WTC11 (cell line): ENCODE results near the gene VIPR2. TPM values are rescaled to one million over a fixed set of nuclear protein-coding genes. Genes with fewer than 3 reads are reported as not detected.

Source experiments
- ATAC-seq: fragments of 200-7000 bp; cut with Tn5 transposase; 2 replicates; pipeline ENCODE4 v1.10.0; 2021; ENCODE audit warnings: mild to moderate bottlenecking, moderate library complexity
- CTCF ChIA-PET: fragments of 300-600 bp; sonication (Branson Sonifier 250); formaldehyde crosslinking; loops from one replicate; lab custom pipeline; 2021; ENCODE audit warnings: antibody characterized with exemption; lab: Charles Lee
- POLR2A ChIA-PET: fragments of 350-600 bp; sonication (Branson Sonifier 250); formaldehyde crosslinking; loops from one replicate; lab custom pipeline; 2021; ENCODE audit warnings: antibody characterized with exemption; lab: Charles Lee
- DNase-seq: peaks from one replicate; pipeline ENCODE4 v3.0.0; 2021; ENCODE audit warnings: low spot score
- H3K27ac Mint-ChIP-seq: 2 replicates; pipeline ENCODE4 v1.8.0; 2021; ENCODE audit warnings: mixed read lengths
- H3K27me3 Mint-ChIP-seq: 2 replicates; pipeline ENCODE4 v1.8.0; 2021; ENCODE audit warnings: low read depth, mild to moderate bottlenecking, moderate library complexity, mixed read lengths
- H3K36me3 Mint-ChIP-seq: 2 replicates; pipeline ENCODE4 v1.8.0; 2021; ENCODE audit warnings: mixed read lengths
- H3K4me1 Mint-ChIP-seq: 2 replicates; pipeline ENCODE4 v1.8.0; 2022; ENCODE audit warnings: mixed read lengths
- H3K4me3 Mint-ChIP-seq: 2 replicates; pipeline ENCODE4 v1.8.0; 2021; ENCODE audit warnings: mild to moderate bottlenecking, moderate library complexity, mixed read lengths
- H3K9me3 Mint-ChIP-seq: 2 replicates; pipeline ENCODE4 v1.8.0; 2021; ENCODE audit warnings: mixed read lengths
- ARID4B ChIP-seq: sonication (generic); formaldehyde crosslinking; IDR thresholded peaks from 2 replicates; pipeline ENCODE4 v1.8.0; 2023; ENCODE audit warnings: missing genetic modification reagents, mild to moderate bottlenecking, borderline replicate concordance
- ATF3 ChIP-seq: sonication (generic); formaldehyde crosslinking; conservative IDR thresholded peaks from 2 replicates; pipeline ENCODE4 v1.8.1; 2022; ENCODE audit warnings: mild to moderate bottlenecking, missing genetic modification reagents
- CREB1 ChIP-seq: sonication (generic); formaldehyde crosslinking; IDR thresholded peaks from 2 replicates; pipeline ENCODE4 v1.8.0; 2023; ENCODE audit warnings: mild to moderate bottlenecking, missing genetic modification reagents
- ELF4 ChIP-seq: sonication (generic); formaldehyde crosslinking; IDR thresholded peaks from 2 replicates; pipeline ENCODE4 v1.8.1; 2022; ENCODE audit warnings: low read depth, mild to moderate bottlenecking, moderate library complexity, missing genetic modification reagents
- ETV6 ChIP-seq: sonication (generic); formaldehyde crosslinking; IDR thresholded peaks from 2 replicates; pipeline ENCODE4 v1.8.1; 2022; ENCODE audit warnings: mild to moderate bottlenecking, missing genetic modification reagents
- GABPB1 ChIP-seq: sonication (generic); formaldehyde crosslinking; IDR thresholded peaks from 2 replicates; pipeline ENCODE4 v1.8.1; 2023; ENCODE audit warnings: mild to moderate bottlenecking, missing genetic modification reagents
- IRF1 ChIP-seq: sonication (generic); formaldehyde crosslinking; IDR thresholded peaks from 2 replicates; pipeline ENCODE4 v1.8.0; 2023; ENCODE audit warnings: missing genetic modification reagents
- MYBL2 ChIP-seq: sonication (generic); formaldehyde crosslinking; IDR thresholded peaks from 2 replicates; pipeline ENCODE4 v1.8.1; 2023; ENCODE audit warnings: mild to moderate bottlenecking, moderate library complexity, missing genetic modification reagents
- NFE2L1 ChIP-seq: sonication (generic); formaldehyde crosslinking; IDR thresholded peaks from 2 replicates; pipeline ENCODE4 v1.8.1; 2023; ENCODE audit warnings: missing genetic modification reagents
- PREB ChIP-seq: sonication (generic); formaldehyde crosslinking; IDR thresholded peaks from 2 replicates; pipeline ENCODE4 v1.8.1; 2022; ENCODE audit warnings: mild to moderate bottlenecking, missing genetic modification reagents, moderate library complexity, borderline replicate concordance
- SMAD3 ChIP-seq: sonication (generic); formaldehyde crosslinking; IDR thresholded peaks from 2 replicates; pipeline ENCODE4 v1.8.0; 2022; ENCODE audit warnings: missing genetic modification reagents, mild to moderate bottlenecking, borderline replicate concordance
- TEAD4 ChIP-seq: sonication (generic); formaldehyde crosslinking; IDR thresholded peaks from 2 replicates; pipeline ENCODE4 v1.8.0; 2022; ENCODE audit warnings: mild to moderate bottlenecking, missing genetic modification reagents
- ZBTB21 ChIP-seq: sonication (generic); formaldehyde crosslinking; IDR thresholded peaks from 2 replicates; pipeline ENCODE4 v1.8.1; 2023; ENCODE audit warnings: mild to moderate bottlenecking, missing genetic modification reagents, borderline replicate concordance
- ZNF121 ChIP-seq: sonication (generic); formaldehyde crosslinking; IDR thresholded peaks from 2 replicates; pipeline ENCODE4 v1.8.0; 2023; ENCODE audit warnings: missing genetic modification reagents
- ZNF219 ChIP-seq: sonication (generic); formaldehyde crosslinking; IDR thresholded peaks from 2 replicates; pipeline ENCODE4 v1.8.0; 2023; ENCODE audit warnings: missing genetic modification reagents, mild to moderate bottlenecking, borderline replicate concordance
- total RNA-seq: library from RNA; stranded (reverse); gene quantifications from 3 replicates; pipeline ENCODE4 v1.2.3, GENCODE V29; 2021
- TF ChIP-seq, protein P1 (sequence below): sonication (generic); formaldehyde crosslinking; IDR thresholded peaks from 2 replicates; pipeline ENCODE4 v1.8.0; 2022; ENCODE audit warnings: mild to moderate bottlenecking, missing genetic modification reagents
- TF ChIP-seq, protein P2 (sequence below): sonication (generic); formaldehyde crosslinking; IDR thresholded peaks from 2 replicates; pipeline ENCODE4 v1.8.1; 2023; ENCODE audit warnings: mild to moderate bottlenecking, moderate library complexity, missing genetic modification reagents
- TF ChIP-seq, protein P3 (sequence below): sonication (generic); formaldehyde crosslinking; IDR thresholded peaks from 2 replicates; pipeline ENCODE4 v1.8.1; 2022; ENCODE audit warnings: low read depth, mild to moderate bottlenecking, moderate library complexity, missing genetic modification reagents, borderline replicate concordance
- TF ChIP-seq, protein P4 (sequence below): fragments of 250-450 bp; sonication (Bioruptor Pico); IDR thresholded peaks from 2 replicates; pipeline ENCODE4 v1.9.0; 2021; ENCODE audit warnings: mild to moderate bottlenecking

VIPR2 gene
- total RNA-seq, 1 experiment from 2014 or later: 7.5 TPM

- TF ChIP-seq, protein P1, sequence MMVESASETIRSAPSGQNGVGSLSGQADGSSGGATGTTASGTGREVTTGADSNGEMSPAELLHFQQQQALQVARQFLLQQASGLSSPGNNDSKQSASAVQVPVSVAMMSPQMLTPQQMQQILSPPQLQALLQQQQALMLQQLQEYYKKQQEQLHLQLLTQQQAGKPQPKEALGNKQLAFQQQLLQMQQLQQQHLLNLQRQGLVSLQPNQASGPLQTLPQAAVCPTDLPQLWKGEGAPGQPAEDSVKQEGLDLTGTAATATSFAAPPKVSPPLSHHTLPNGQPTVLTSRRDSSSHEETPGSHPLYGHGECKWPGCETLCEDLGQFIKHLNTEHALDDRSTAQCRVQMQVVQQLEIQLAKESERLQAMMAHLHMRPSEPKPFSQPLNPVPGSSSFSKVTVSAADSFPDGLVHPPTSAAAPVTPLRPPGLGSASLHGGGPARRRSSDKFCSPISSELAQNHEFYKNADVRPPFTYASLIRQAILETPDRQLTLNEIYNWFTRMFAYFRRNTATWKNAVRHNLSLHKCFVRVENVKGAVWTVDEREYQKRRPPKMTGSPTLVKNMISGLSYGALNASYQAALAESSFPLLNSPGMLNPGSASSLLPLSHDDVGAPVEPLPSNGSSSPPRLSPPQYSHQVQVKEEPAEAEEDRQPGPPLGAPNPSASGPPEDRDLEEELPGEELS (CRISPR knock-in tag): no peak
- TF ChIP-seq, protein P2, sequence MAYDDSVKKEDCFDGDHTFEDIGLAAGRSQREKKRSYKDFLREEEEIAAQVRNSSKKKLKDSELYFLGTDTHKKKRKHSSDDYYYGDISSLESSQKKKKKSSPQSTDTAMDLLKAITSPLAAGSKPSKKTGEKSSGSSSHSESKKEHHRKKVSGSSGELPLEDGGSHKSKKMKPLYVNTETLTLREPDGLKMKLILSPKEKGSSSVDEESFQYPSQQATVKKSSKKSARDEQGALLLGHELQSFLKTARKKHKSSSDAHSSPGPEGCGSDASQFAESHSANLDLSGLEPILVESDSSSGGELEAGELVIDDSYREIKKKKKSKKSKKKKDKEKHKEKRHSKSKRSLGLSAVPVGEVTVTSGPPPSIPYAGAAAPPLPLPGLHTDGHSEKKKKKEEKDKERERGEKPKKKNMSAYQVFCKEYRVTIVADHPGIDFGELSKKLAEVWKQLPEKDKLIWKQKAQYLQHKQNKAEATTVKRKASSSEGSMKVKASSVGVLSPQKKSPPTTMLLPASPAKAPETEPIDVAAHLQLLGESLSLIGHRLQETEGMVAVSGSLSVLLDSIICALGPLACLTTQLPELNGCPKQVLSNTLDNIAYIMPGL (CRISPR knock-in tag): no peak
- TF ChIP-seq SMAD3 (CRISPR knock-in tag) (no peak), ARID4B (CRISPR knock-in tag) (no peak), ELF4 (CRISPR knock-in tag) (no peak), IRF1 (no peak)
Measured at GRCh38 chr7:159065852-159066480, 78.7 kb downstream of the VIPR2 start (continued).

DNA sequence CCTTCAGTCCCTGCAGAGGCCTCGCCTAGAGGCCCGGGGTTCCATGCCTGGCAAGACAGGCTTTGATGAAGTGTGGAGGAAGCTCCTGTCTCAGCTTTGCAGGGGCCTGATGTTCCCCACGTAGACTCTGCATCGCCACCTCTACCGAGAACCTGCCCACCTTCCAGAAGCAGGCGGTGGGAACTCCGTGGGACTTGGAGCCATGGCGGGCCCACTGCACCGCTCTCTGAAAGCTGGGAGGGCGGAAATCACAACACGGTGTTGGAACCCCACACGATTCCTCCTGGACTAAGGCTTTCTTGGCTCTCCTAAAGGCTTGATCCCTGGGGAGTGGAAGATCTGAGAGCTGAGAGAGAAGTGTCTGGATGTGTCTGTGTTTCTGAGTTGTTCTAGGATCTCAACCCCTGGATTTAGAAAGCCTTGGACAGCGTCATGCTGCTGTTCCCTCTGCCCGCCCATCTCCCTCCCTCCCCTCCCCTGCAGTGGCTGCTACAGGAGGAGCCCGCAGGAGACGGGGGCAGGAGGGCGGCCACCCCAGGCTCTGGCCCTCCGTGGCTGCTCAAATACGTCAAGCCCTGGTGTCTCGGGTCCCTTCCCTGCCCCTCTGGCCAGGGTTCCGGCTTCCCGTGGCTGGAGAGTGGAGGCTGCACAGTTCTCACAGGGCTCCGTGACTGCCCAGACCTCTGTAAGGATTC is 79.7 kb downstream of the VIPR2 start:
- CTCF ChIA-PET: no interaction called here
- POLR2A ChIA-PET: no interaction called here
- peaks cover 6% of the 10 kb centered on the region; the same call in 1 of the 2 replicates for H3K9me3 Mint-ChIP-seq
- H3K4me3 Mint-ChIP-seq: no peak overlapping the region
- no peak overlapping the region for H3K27ac Mint-ChIP-seq
- no peaks in the 10 kb centered on the region for H3K4me1 Mint-ChIP-seq
- H3K36me3 Mint-ChIP-seq: no peaks in the 10 kb centered on the region
- DNase-seq (no peak), ATAC-seq (no peak)
- H3K27me3 Mint-ChIP-seq: no peaks in the 10 kb centered on the region
- TF ChIP-seq ZNF219 (CRISPR knock-in tag) (no peak), NFE2L1 (CRISPR knock-in tag) (no peak), ATF3 (CRISPR knock-in tag) (no peak), CREB1 (CRISPR knock-in tag) (no peak), MYBL2 (no peak), ZBTB21 (no peak), ZNF121 (no peak), TEAD4 (CRISPR knock-in tag) (no peak), GABPB1 (CRISPR knock-in tag) (no peak), ETV6 (no peak), IRF1 (no peak), PREB (no peak)
- TF ChIP-seq, protein P2 (CRISPR knock-in tag): no peak
- TF ChIP-seq, protein P3, sequence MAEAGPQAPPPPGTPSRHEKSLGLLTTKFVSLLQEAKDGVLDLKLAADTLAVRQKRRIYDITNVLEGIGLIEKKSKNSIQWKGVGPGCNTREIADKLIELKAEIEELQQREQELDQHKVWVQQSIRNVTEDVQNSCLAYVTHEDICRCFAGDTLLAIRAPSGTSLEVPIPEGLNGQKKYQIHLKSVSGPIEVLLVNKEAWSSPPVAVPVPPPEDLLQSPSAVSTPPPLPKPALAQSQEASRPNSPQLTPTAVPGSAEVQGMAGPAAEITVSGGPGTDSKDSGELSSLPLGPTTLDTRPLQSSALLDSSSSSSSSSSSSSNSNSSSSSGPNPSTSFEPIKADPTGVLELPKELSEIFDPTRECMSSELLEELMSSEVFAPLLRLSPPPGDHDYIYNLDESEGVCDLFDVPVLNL (CRISPR knock-in tag): no peak
- TF ChIP-seq, protein P4, sequence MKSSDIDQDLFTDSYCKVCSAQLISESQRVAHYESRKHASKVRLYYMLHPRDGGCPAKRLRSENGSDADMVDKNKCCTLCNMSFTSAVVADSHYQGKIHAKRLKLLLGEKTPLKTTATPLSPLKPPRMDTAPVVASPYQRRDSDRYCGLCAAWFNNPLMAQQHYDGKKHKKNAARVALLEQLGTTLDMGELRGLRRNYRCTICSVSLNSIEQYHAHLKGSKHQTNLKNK: no peak
